Ascending aorta (tissue), 2 donors: Measurements from ENCODE around the gene HDAC2. TPM values are rescaled to one million over a fixed set of nuclear protein-coding genes. Genes with fewer than 3 reads are reported as not detected.
"Not testable (repeated sequence)": the region's sequence is repeated elsewhere in the genome, so short reads cannot be mapped to it uniquely, and the experiment has no call there.

ENCODE experiments used
- DNase-seq, 2 donors: peaks; one replicate each; pipeline ENCODE4 v3.0.0-alpha.2; 2019; ENCODE audit warnings: low spot score in 2 of 2
- H3K27ac ChIP-seq, 2 donors: fragments of 200-600 bp; sonication (generic); one replicate each; pipeline ENCODE4 v1.5.1; 2016 to 2017; ENCODE audit warnings: mild to moderate bottlenecking in 1 of 2
- H3K27me3 ChIP-seq: fragments of 200-600 bp; sonication (generic); one replicate; pipeline ENCODE4 v1.5.1; 2017
- H3K36me3 ChIP-seq, 2 donors: fragments of 200-600 bp; sonication (generic); one replicate each; pipeline ENCODE4 v1.5.1; 2016
- H3K4me1 ChIP-seq, 2 donors: fragments of 200-600 bp; sonication (generic); one replicate each; pipeline ENCODE4 v1.5.1; 2016 to 2017; ENCODE audit warnings: mild to moderate bottlenecking in 1 of 2
- H3K4me3 ChIP-seq, 2 donors: fragments of 200-600 bp; sonication (generic); one replicate each; pipeline ENCODE4 v1.5.1; 2016 to 2017; ENCODE audit warnings: mild to moderate bottlenecking in 1 of 2
- H3K9me3 ChIP-seq, 2 donors: fragments of 200-600 bp; sonication (generic); one replicate each; pipeline ENCODE4 v1.5.1; 2016
- CTCF ChIP-seq, 3 experiments: fragments of 200-600 bp in 2 of 3; fragments of 450-650 bp in 1 of 3; sonication (generic) in 2 of 3; IDR thresholded peaks; one replicate each; pipeline ENCODE4 v1.5.1; 2016 to 2019; ENCODE audit warnings: antibody characterized with exemption in 3 of 3, mild to moderate bottlenecking in 1 of 3, moderate library complexity in 1 of 3
- intact Hi-C: fragments of 100-400 bp; cut with DNase I; formaldehyde crosslinking; loops from one replicate; pipeline ENCODE4 v1.15.1; 2023
- total RNA-seq: library from RNA; depleted of rRNA; stranded (reverse); fragments of >200 nt; gene quantifications from one replicate; pipeline ENCODE4 v1.1.0, GENCODE V29; 2016

The HDAC2 gene
- 19.1 TPM for total RNA-seq

GRCh38 chr6:113970805-113971676 is at the start of gene HDAC2:
TSS of gene HDAC2 (minus strand) at chr6:113971148. CDS start at chr6:113970908, 240 bp downstream.
- Histone ChIP-seq H3K9me3 (no peaks in the 10 kb centered on the region), H3K36me3 (no peaks in the 10 kb centered on the region), H3K27me3 (no peaks in the 10 kb centered on the region), H3K27ac (peak within 1 kb of the TSS; percentile 88 to 90), H3K4me1 (peaks cover 3 to 13% of the 10 kb centered on the region in 2 donors), H3K4me3 (peak within 1 kb of the TSS; percentile 75 to 85)
- intact Hi-C loops, result loop anchor here (1.0 to 5.0 kb wide), 2 partner anchors 25 to 136 kb away; no protein-coding TSS in a partner anchor
- peak; percentile 12 to 88 for DNase-seq
- TF ChIP-seq CTCF (IDR thresholded peaks at IDR 0.05), result no peak

- no peak for TF ChIP-seq CTCF (IDR thresholded peaks at IDR 0.05)
- no peaks in the 10 kb centered on the region for H3K4me1 ChIP-seq
- H3K36me3 ChIP-seq, result no peaks in the 10 kb centered on the region
- no peaks in the 10 kb centered on the region for H3K27me3 ChIP-seq
- H3K4me3 ChIP-seq, result no peak overlapping the region
- intact Hi-C loops, result no loop called here
- no peak for DNase-seq
- no peak overlapping the region for H3K27ac ChIP-seq
- no peaks in the 10 kb centered on the region for H3K9me3 ChIP-seq
Observed at GRCh38 chr6:114020196-114020595, 49.2 kb upstream of the HDAC2 start.

GRCh38 chr6:114017146-114017545 is 46.2 kb upstream of the HDAC2 start:
- H3K27me3 ChIP-seq, H3K9me3 ChIP-seq, H3K27ac ChIP-seq, H3K4me1 ChIP-seq, H3K36me3 ChIP-seq, H3K4me3 ChIP-seq, intact Hi-C loops, DNase-seq: not testable (repeated sequence)

GRCh38 chr6:114014106-114014505 is 43.2 kb upstream of the HDAC2 start:
- H3K27ac ChIP-seq, H3K4me1 ChIP-seq, intact Hi-C loops, DNase-seq, H3K36me3 ChIP-seq, H3K9me3 ChIP-seq, H3K27me3 ChIP-seq, H3K4me3 ChIP-seq: not testable (repeated sequence)

- H3K27me3 ChIP-seq, intact Hi-C loops, H3K4me3 ChIP-seq, H3K4me1 ChIP-seq, DNase-seq, H3K36me3 ChIP-seq, H3K27ac ChIP-seq, H3K9me3 ChIP-seq: not testable (repeated sequence)
Observed at GRCh38 chr6:114011486-114011885, 40.5 kb upstream of the HDAC2 start.

GRCh38 chr6:114010540-114010939 is 39.6 kb upstream of the HDAC2 start:
- no peaks in the 10 kb centered on the region for H3K36me3 ChIP-seq
- no peaks in the 10 kb centered on the region for H3K27me3 ChIP-seq
- no peaks in the 10 kb centered on the region for H3K9me3 ChIP-seq
- no peak for TF ChIP-seq CTCF (IDR thresholded peaks at IDR 0.05)
- H3K27ac ChIP-seq, result no peak overlapping the region
- H3K4me3 ChIP-seq, result no peak overlapping the region
- DNase-seq, result no peak
- intact Hi-C loops, result no loop called here
- no peaks in the 10 kb centered on the region for H3K4me1 ChIP-seq

- no peak overlapping the region for H3K27ac ChIP-seq
- H3K4me3 ChIP-seq, result no peak overlapping the region
- no peaks in the 10 kb centered on the region for H3K4me1 ChIP-seq
- no peaks in the 10 kb centered on the region for H3K36me3 ChIP-seq
- intact Hi-C loops, result no loop called here
- H3K27me3 ChIP-seq, result no peaks in the 10 kb centered on the region
- TF ChIP-seq CTCF (IDR thresholded peaks at IDR 0.05), result no peak
- H3K9me3 ChIP-seq, result no peaks in the 10 kb centered on the region
- no peak for DNase-seq
Observed at GRCh38 chr6:114009192-114009591, 38.2 kb upstream of the HDAC2 start.
